ENCODE data around the gene KCNAB1.

- TF ChIP-seq FOXM1 (IDR thresholded peaks at IDR 0.05; ENCODE audit: borderline replicate concordance) (no peak), PKNOX1 (IDR thresholded peaks at IDR 0.05) (no peak), CTBP1 (IDR thresholded peaks at IDR 0.05; ENCODE audit: borderline replicate concordance) (no peak), FOXA1 (IDR thresholded peaks at IDR 0.05) (no peak), FOXK2 (IDR thresholded peaks at IDR 0.05) (no peak)
These were observed 136.6 kb downstream of the KCNAB1 start for GRCh38 chr3:156256945-156257344.

Data from HEK293T (cell line).